PC-9 (cell line): ENCODE results near the gene ST7.
"Not testable (repeated sequence)": the region's sequence is repeated elsewhere in the genome, so short reads cannot be mapped to it uniquely, and the experiment has no call there.

Experiments
- EZH2 ChIP-seq: fragments of 200-600 bp; sonication (generic); IDR thresholded peaks from 2 replicates; pipeline ENCODE4 v1.8.0; 2017; ENCODE audit warnings: antibody characterized with exemption, low read depth
- TF ChIP-seq, protein P1 (sequence below): fragments of 200-600 bp; sonication (generic); conservative IDR thresholded peaks from 2 replicates; pipeline ENCODE4 v1.6.1; 2017; ENCODE audit warnings: mixed run types, antibody characterized with exemption, mild to moderate bottlenecking, moderate library complexity

- not testable (repeated sequence) for TF ChIP-seq EZH2
- TF ChIP-seq, protein P1, sequence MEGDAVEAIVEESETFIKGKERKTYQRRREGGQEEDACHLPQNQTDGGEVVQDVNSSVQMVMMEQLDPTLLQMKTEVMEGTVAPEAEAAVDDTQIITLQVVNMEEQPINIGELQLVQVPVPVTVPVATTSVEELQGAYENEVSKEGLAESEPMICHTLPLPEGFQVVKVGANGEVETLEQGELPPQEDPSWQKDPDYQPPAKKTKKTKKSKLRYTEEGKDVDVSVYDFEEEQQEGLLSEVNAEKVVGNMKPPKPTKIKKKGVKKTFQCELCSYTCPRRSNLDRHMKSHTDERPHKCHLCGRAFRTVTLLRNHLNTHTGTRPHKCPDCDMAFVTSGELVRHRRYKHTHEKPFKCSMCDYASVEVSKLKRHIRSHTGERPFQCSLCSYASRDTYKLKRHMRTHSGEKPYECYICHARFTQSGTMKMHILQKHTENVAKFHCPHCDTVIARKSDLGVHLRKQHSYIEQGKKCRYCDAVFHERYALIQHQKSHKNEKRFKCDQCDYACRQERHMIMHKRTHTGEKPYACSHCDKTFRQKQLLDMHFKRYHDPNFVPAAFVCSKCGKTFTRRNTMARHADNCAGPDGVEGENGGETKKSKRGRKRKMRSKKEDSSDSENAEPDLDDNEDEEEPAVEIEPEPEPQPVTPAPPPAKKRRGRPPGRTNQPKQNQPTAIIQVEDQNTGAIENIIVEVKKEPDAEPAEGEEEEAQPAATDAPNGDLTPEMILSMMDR = not testable (repeated sequence)
Measured at GRCh38 chr7:116971153-116971552, 17.9 kb downstream of the ST7 start.
